CD4-positive, CD25-positive, alpha-beta regulatory T cell (primary cell): ENCODE results near the gene KLHDC8A. TPM values are rescaled to one million over a fixed set of nuclear protein-coding genes. Genes with fewer than 3 reads are reported as not detected.

Experiments used
- ATAC-seq, 2 donors: fragments of 150-1000 bp; cut with Tn5 transposase; one replicate each; pipeline ENCODE4 v1.10.0; 2021; ENCODE audit warnings: low read depth in 2 of 2, moderate number of reproducible peaks in 2 of 2, moderate library complexity in 1 of 2
- DNase-seq, 3 donors: peaks; one replicate each; pipeline versions ENCODE4 v3.0.0 to v3.0.0-alpha.2; 2012 to 2022; ENCODE audit warnings: mixed read lengths in 1 of 3
- H3K27ac ChIP-seq: one replicate; pipeline ENCODE4 v1.7.0; 2013; ENCODE audit warnings: mild to moderate bottlenecking, low read length; ENCODE audit not compliant: insufficient read depth, poor library complexity, severe bottlenecking
- H3K27me3 ChIP-seq: one replicate; pipeline ENCODE4 v1.7.0; 2013; ENCODE audit warnings: low read length; ENCODE audit not compliant: control insufficient read depth, insufficient read depth
- H3K36me3 ChIP-seq: one replicate; pipeline ENCODE4 v1.7.0; 2013; ENCODE audit warnings: mild to moderate bottlenecking, low read length, moderate library complexity; ENCODE audit not compliant: control insufficient read depth, insufficient read depth
- H3K4me1 ChIP-seq: 2 replicates; pipeline ENCODE4 v1.7.0; 2013; ENCODE audit warnings: mild to moderate bottlenecking, low read length; ENCODE audit not compliant: insufficient read depth, control insufficient read depth, poor library complexity, severe bottlenecking
- H3K4me3 ChIP-seq: one replicate; pipeline ENCODE4 v1.7.0; 2013; ENCODE audit warnings: low read depth, mild to moderate bottlenecking, low read length, moderate library complexity
- H3K9me3 ChIP-seq, 2 experiments: 1 replicate in 1 of 2; 2 replicates in 1 of 2; pipeline ENCODE4 v1.7.0; 2013; ENCODE audit warnings: low read length in 2 of 2, mild to moderate bottlenecking in 1 of 2, moderate library complexity in 1 of 2; ENCODE audit not compliant: control insufficient read depth in 2 of 2
- H3K27ac Mint-ChIP-seq, 3 donors: one replicate each; pipeline ENCODE4 v1.8.0; 2020 to 2022; ENCODE audit warnings: mild to moderate bottlenecking in 3 of 3, mixed read lengths in 3 of 3, moderate library complexity in 2 of 3
- H3K27me3 Mint-ChIP-seq: one replicate; pipeline ENCODE4 v1.8.0; 2022; ENCODE audit warnings: mild to moderate bottlenecking, mixed read lengths
- H3K36me3 Mint-ChIP-seq: one replicate; pipeline ENCODE4 v1.8.0; 2020; ENCODE audit warnings: mixed read lengths
- H3K4me1 Mint-ChIP-seq, 4 donors: one replicate each; pipeline ENCODE4 v1.8.0; 2020 to 2022; ENCODE audit warnings: mixed read lengths in 4 of 4, mild to moderate bottlenecking in 1 of 4
- H3K4me3 Mint-ChIP-seq, 4 donors: one replicate each; pipeline ENCODE4 v1.8.0; 2020 to 2022; ENCODE audit warnings: mild to moderate bottlenecking in 4 of 4, mixed read lengths in 4 of 4, moderate library complexity in 3 of 4
- H3K9me3 Mint-ChIP-seq, 7 donors: one replicate each; pipeline ENCODE4 v1.8.0; 2020 to 2022; ENCODE audit warnings: mixed read lengths in 7 of 7, mild to moderate bottlenecking in 3 of 7, moderate library complexity in 2 of 7
- polyA plus RNA-seq, 4 donors: library from polyadenylated mRNA; unstranded; fragments of 300-500 nt; fragmentation: Illumina TruSeq; gene quantifications; one replicate each; pipeline ENCODE4 v1.2.3, GENCODE V29; 2021
- total RNA-seq: library from RNA; stranded (reverse); gene quantifications from one replicate; pipeline ENCODE4 v1.2.3, GENCODE V29; 2022

Gene KLHDC8A
- total and polyA plus RNA-seq, 5 donors from 2014 or later: 0.06 TPM; not detected in 4

- no peaks in the 10 kb centered on the region for H3K36me3 ChIP-seq
- peaks cover 18% of the 10 kb centered on the region for H3K4me1 ChIP-seq
- H3K27me3 ChIP-seq: no peaks in the 10 kb centered on the region
- H3K27ac Mint-ChIP-seq: peak overlapping the region; percentile 48 to 66 (median 55)
- ATAC-seq (no peak), DNase-seq (no peak)
- no peaks in the 10 kb centered on the region for H3K9me3 ChIP-seq
- no peaks in the 10 kb centered on the region for H3K9me3 Mint-ChIP-seq
- H3K27me3 Mint-ChIP-seq: peaks cover 8% of the 10 kb centered on the region
- H3K36me3 Mint-ChIP-seq: no peaks in the 10 kb centered on the region
- H3K27ac ChIP-seq: no peak overlapping the region
- peaks cover 20 to 90% (median 37%) of the 10 kb centered on the region in 4 donors for H3K4me1 Mint-ChIP-seq
- H3K4me3 Mint-ChIP-seq: no peak overlapping the region
- no peak overlapping the region for H3K4me3 ChIP-seq
Measured at GRCh38 chr1:205294175-205294917, 62.4 kb downstream of the KLHDC8A start.

GRCh38 chr1:205293350-205294074 is 63.2 kb downstream of the KLHDC8A start:
- Histone ChIP-seq H3K9me3 (no peaks in the 10 kb centered on the region), H3K36me3 (no peaks in the 10 kb centered on the region), H3K4me1 (peaks cover 25% of the 10 kb centered on the region), H3K27me3 (no peaks in the 10 kb centered on the region), H3K27ac (no peak overlapping the region), H3K4me3 (no peak overlapping the region)
- peak overlapping the region in 2 of 3 donors; percentile 40 to 55 for H3K27ac Mint-ChIP-seq
- H3K36me3 Mint-ChIP-seq: no peaks in the 10 kb centered on the region
- peaks cover 20 to 90% (median 36%) of the 10 kb centered on the region in 4 donors for H3K4me1 Mint-ChIP-seq
- ATAC-seq (no peak), DNase-seq (no peak)
- H3K9me3 Mint-ChIP-seq: no peaks in the 10 kb centered on the region
- peaks cover 9% of the 10 kb centered on the region for H3K27me3 Mint-ChIP-seq
- H3K4me3 Mint-ChIP-seq: no peak overlapping the region

GRCh38 chr1:205291596-205291995 is 65.1 kb downstream of the KLHDC8A start:
- Mint-ChIP-seq H3K4me1 (peaks cover 21 to 91% (median 45%) of the 10 kb centered on the region in 4 donors), H3K27ac (peak overlapping the region; percentile 52 to 55 (median 55)), H3K27me3 (peaks cover 9% of the 10 kb centered on the region), H3K9me3 (no peaks in the 10 kb centered on the region), H3K4me3 (peak overlapping the region in 1 of 4 donors; percentile 15), H3K36me3 (no peaks in the 10 kb centered on the region)
- no peak overlapping the region for H3K4me3 ChIP-seq
- ATAC-seq: no peak
- no peaks in the 10 kb centered on the region for H3K9me3 ChIP-seq
- H3K27ac ChIP-seq: no peak overlapping the region
- no peaks in the 10 kb centered on the region for H3K27me3 ChIP-seq
- peaks cover 43% of the 10 kb centered on the region for H3K4me1 ChIP-seq
- DNase-seq: no peak
- no peaks in the 10 kb centered on the region for H3K36me3 ChIP-seq

- peaks cover 76% of the 10 kb centered on the region for H3K4me1 ChIP-seq
- H3K4me3 Mint-ChIP-seq: peak overlapping the region; percentile 75 to 82 (median 80)
- no peaks in the 10 kb centered on the region for H3K36me3 Mint-ChIP-seq
- peaks cover 20% of the 10 kb centered on the region for H3K27me3 Mint-ChIP-seq
- DNase-seq (peak; percentile 75 to 97 (median 94)), ATAC-seq (peak; percentile 71 to 72)
- H3K27ac ChIP-seq: peak overlapping the region; percentile 87
- H3K4me1 Mint-ChIP-seq: peaks cover 17 to 92% (median 56%) of the 10 kb centered on the region in 4 donors
- H3K36me3 ChIP-seq: no peaks in the 10 kb centered on the region
- H3K9me3 ChIP-seq: no peaks in the 10 kb centered on the region
- H3K27me3 ChIP-seq: no peaks in the 10 kb centered on the region
- H3K4me3 ChIP-seq: peak overlapping the region; percentile 85
- H3K27ac Mint-ChIP-seq: peak overlapping the region; percentile 93 to 98 (median 98)
- peaks cover 0 to 3% (median 0%) of the 10 kb centered on the region in 7 donors for H3K9me3 Mint-ChIP-seq
Measured at GRCh38 chr1:205287767-205288559, 68.8 kb downstream of the KLHDC8A start.

GRCh38 chr1:205287076-205287475 is 69.6 kb downstream of the KLHDC8A start:
- Histone ChIP-seq H3K27me3 (no peaks in the 10 kb centered on the region), H3K9me3 (no peaks in the 10 kb centered on the region), H3K27ac (peak overlapping the region; percentile 87), H3K36me3 (no peaks in the 10 kb centered on the region), H3K4me3 (peak overlapping the region; percentile 85), H3K4me1 (peaks cover 85% of the 10 kb centered on the region)
- Mint-ChIP-seq H3K36me3 (no peaks in the 10 kb centered on the region), H3K27ac (peak overlapping the region; percentile 93 to 98 (median 98)), H3K27me3 (peaks cover 28% of the 10 kb centered on the region), H3K4me1 (peaks cover 17 to 92% (median 59%) of the 10 kb centered on the region in 4 donors), H3K4me3 (peak overlapping the region; percentile 80 to 94 (median 88)), H3K9me3 (peaks cover 0 to 3% (median 0%) of the 10 kb centered on the region in 7 donors)
- ATAC-seq (no peak), DNase-seq (no peak)

GRCh38 chr1:205286335-205286950 is 70.3 kb downstream of the KLHDC8A start:
- peak overlapping the region; percentile 85 for H3K4me3 ChIP-seq
- DNase-seq: peak; percentile 59 to 87 (median 68)
- no peaks in the 10 kb centered on the region for H3K27me3 ChIP-seq
- Mint-ChIP-seq H3K4me1 (peaks cover 17 to 88% (median 57%) of the 10 kb centered on the region in 4 donors), H3K27ac (peak overlapping the region; percentile 93 to 98 (median 98)), H3K4me3 (peak overlapping the region; percentile 80 to 94 (median 88)), H3K27me3 (peaks cover 28% of the 10 kb centered on the region), H3K36me3 (no peaks in the 10 kb centered on the region), H3K9me3 (peaks cover 0 to 3% (median 0%) of the 10 kb centered on the region in 7 donors)
- peaks cover 81% of the 10 kb centered on the region for H3K4me1 ChIP-seq
- no peaks in the 10 kb centered on the region for H3K36me3 ChIP-seq
- H3K27ac ChIP-seq: peak overlapping the region; percentile 87
- ATAC-seq: no peak
- no peaks in the 10 kb centered on the region for H3K9me3 ChIP-seq
